ENCODE data around the gene POR.

POR gene

GRCh38 chr7:75921479-75921878 is 6.5 kb downstream of the POR start:
- FAIRE-seq: no peak
- DNase-seq (ENCODE audit: insufficient read length, low spot score): no peak
- no peak for TF ChIP-seq CTCF (IDR thresholded peaks at IDR 0.05; ENCODE audit: insufficient read depth, missing control alignments)

- no peak for DNase-seq (ENCODE audit: insufficient read length, low spot score)
- no peak for TF ChIP-seq CTCF (IDR thresholded peaks at IDR 0.05; ENCODE audit: insufficient read depth, missing control alignments)
- FAIRE-seq: no peak
Measured at GRCh38 chr7:75922966-75923603, 8.1 kb downstream of the POR start.

- FAIRE-seq: no peak
- no peak for DNase-seq (ENCODE audit: insufficient read length, low spot score)
- TF ChIP-seq CTCF (IDR thresholded peaks at IDR 0.05; ENCODE audit: insufficient read depth, missing control alignments): no peak
Measured at GRCh38 chr7:75924256-75924655, 9.3 kb downstream of the POR start.

- DNase-seq (ENCODE audit: insufficient read length, low spot score) (no peak), FAIRE-seq (no peak)
- TF ChIP-seq CTCF (IDR thresholded peaks at IDR 0.05; ENCODE audit: insufficient read depth, missing control alignments): no peak
Measured at GRCh38 chr7:75924889-75925288, 9.9 kb downstream of the POR start.

GRCh38 chr7:75925717-75926435 is 10.9 kb downstream of the POR start:
- FAIRE-seq (no peak), DNase-seq (ENCODE audit: insufficient read length, low spot score) (no peak)
- no peak for TF ChIP-seq CTCF (IDR thresholded peaks at IDR 0.05; ENCODE audit: insufficient read depth, missing control alignments)

GRCh38 chr7:75928568-75928914 is 13.6 kb downstream of the POR start:
- no peak for DNase-seq (ENCODE audit: insufficient read length, low spot score)
- no peak for FAIRE-seq
- TF ChIP-seq CTCF (IDR thresholded peaks at IDR 0.05; ENCODE audit: insufficient read depth, missing control alignments): no peak

- FAIRE-seq (peak; percentile 44), DNase-seq (ENCODE audit: insufficient read length, low spot score) (peak; percentile 62)
- TF ChIP-seq CTCF (IDR thresholded peaks at IDR 0.05; ENCODE audit: insufficient read depth, missing control alignments): no peak
Measured at GRCh38 chr7:75931680-75932079, 16.7 kb downstream of the POR start.

All from D721Med (cell line).